ENCODE data around the gene FGL2.
A peak's percentile ranks its signal among the peaks of the same experiment; 100 is the strongest.

Gene FGL2, protein sequence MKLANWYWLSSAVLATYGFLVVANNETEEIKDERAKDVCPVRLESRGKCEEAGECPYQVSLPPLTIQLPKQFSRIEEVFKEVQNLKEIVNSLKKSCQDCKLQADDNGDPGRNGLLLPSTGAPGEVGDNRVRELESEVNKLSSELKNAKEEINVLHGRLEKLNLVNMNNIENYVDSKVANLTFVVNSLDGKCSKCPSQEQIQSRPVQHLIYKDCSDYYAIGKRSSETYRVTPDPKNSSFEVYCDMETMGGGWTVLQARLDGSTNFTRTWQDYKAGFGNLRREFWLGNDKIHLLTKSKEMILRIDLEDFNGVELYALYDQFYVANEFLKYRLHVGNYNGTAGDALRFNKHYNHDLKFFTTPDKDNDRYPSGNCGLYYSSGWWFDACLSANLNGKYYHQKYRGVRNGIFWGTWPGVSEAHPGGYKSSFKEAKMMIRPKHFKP

DNA sequence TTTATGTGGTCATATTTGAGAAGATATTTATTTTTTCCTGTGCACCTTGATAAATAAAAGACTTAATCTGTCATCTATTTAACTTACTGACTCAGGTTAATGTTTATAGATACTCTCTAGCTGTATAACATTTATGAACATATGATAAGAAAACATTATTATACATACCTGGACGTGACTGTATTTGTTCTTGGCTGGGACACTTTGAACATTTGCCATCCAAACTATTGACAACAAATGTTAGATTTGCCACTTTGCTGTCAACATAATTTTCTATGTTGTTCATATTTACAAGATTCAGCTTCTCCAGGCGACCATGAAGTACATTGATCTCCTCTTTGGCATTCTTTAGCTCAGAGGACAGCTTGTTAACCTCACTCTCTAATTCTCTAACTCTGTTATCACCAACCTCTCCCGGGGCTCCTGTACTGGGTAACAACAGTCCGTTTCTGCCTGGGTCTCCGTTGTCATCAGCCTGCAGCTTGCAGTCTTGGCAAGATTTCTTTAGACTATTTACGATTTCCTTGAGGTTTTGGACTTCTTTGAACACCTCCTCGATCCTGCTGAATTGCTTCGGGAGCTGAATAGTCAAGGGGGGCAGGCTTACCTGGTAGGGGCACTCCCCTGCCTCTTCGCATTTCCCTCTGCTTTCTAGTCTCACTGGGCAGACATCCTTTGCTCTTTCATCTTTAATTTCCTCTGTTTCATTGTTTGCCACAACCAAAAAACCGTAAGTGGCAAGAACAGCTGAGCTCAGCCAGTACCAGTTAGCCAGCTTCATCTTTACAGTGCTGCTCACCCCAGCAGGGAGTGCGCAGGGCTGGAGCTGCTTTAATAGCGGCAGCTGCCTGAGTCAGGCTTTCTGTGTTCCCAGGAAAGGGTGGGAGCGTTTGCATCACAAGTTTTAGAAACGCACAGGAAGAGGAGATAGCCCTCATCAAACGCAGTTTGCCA lies at the start of gene FGL2:
FGL2 (minus strand) TSS at position 807 of the 954 bp plus-strand sequence; CDS start at position 781, 26 bp downstream.
- Histone ChIP-seq H3K27me3 (ENCODE audit: control insufficient read depth, insufficient read depth, low read length) (no peaks in the 10 kb centered on the region), H3K36me3 (ENCODE audit: control insufficient read depth, insufficient read depth, low read length) (no peaks in the 10 kb centered on the region), H3K9me3 (ENCODE audit: control insufficient read depth, insufficient read depth, low read depth, low read length) (no peaks in the 10 kb centered on the region), H3K27ac (ENCODE audit: low read depth, low read length) (no peak within 1 kb of the TSS), H3K9ac (ENCODE audit: low read length) (no peak within 1 kb of the TSS), H3K4me1 (ENCODE audit: control insufficient read depth, insufficient read depth, low read length) (peaks cover 4% of the 10 kb centered on the region; the same call in 1 of the 2 replicates), H3K4me3 (ENCODE audit: low read depth, low read length) (peak within 1 kb of the TSS; percentile 19)

DNA sequence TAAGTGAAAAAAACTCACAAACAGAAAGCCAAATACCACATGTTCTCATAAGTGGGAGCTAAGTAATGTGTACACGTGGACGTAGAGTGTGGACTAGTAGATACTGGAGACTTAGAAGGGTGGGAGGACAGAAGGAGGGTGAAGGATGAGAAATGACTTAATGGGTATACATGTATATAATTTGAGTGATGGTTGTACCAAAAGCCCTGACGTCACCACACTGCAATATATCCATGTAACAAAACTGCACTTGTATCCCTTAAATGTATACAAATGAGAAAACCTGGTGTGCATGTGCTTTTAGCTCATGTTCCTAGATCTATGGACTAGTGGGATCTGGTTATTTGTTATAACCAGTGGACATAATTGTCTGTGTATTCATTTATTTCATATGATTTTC lies 48.5 kb upstream of the FGL2 start:
- Histone ChIP-seq H3K27ac (ENCODE audit: low read depth, low read length) (no peak overlapping the region), H3K36me3 (ENCODE audit: control insufficient read depth, insufficient read depth, low read length) (no peaks in the 10 kb centered on the region), H3K27me3 (ENCODE audit: control insufficient read depth, insufficient read depth, low read length) (no peaks in the 10 kb centered on the region), H3K9me3 (ENCODE audit: control insufficient read depth, insufficient read depth, low read depth, low read length) (no peaks in the 10 kb centered on the region), H3K4me1 (ENCODE audit: control insufficient read depth, insufficient read depth, low read length) (peaks cover 7% of the 10 kb centered on the region), H3K4me3 (ENCODE audit: low read depth, low read length) (no peak overlapping the region), H3K9ac (ENCODE audit: low read length) (no peak overlapping the region)

DNA sequence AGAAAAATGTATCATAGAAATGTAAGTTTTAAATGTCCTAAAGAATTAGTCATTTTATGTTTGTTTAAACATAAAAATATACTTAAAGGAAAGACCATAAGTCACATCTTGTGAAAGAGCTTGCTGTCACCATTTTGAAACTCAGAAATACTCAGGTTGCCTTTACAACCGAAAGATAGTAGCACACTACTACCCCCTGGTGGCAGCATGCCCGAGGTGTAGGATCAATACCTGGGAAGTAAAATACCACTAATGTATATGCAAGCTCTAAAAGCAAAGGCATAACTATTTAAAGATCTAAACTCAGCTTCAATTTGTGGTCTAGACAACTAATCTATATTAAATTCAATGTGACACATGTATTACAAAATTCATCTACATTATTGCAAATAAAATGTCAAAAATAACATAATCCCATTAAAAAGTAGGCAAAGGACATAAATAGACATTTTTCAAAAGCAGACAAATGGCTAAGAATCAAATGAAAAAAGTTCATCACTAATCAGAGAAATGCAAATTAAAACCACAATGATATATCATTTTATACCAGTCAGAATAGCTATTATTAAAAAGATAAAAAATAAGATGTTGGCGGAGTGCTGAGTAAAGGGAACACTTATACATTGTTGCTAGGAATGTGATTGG lies 47.7 kb upstream of the FGL2 start:
- no peaks in the 10 kb centered on the region for H3K9me3 ChIP-seq (ENCODE audit: control insufficient read depth, insufficient read depth, low read depth, low read length)
- no peak overlapping the region for H3K9ac ChIP-seq (ENCODE audit: low read length)
- peaks cover 15% of the 10 kb centered on the region for H3K4me1 ChIP-seq (ENCODE audit: control insufficient read depth, insufficient read depth, low read length)
- no peaks in the 10 kb centered on the region for H3K27me3 ChIP-seq (ENCODE audit: control insufficient read depth, insufficient read depth, low read length)
- no peak overlapping the region for H3K4me3 ChIP-seq (ENCODE audit: low read depth, low read length)
- no peak overlapping the region for H3K27ac ChIP-seq (ENCODE audit: low read depth, low read length)
- H3K36me3 ChIP-seq (ENCODE audit: control insufficient read depth, insufficient read depth, low read length), result no peaks in the 10 kb centered on the region

DNA sequence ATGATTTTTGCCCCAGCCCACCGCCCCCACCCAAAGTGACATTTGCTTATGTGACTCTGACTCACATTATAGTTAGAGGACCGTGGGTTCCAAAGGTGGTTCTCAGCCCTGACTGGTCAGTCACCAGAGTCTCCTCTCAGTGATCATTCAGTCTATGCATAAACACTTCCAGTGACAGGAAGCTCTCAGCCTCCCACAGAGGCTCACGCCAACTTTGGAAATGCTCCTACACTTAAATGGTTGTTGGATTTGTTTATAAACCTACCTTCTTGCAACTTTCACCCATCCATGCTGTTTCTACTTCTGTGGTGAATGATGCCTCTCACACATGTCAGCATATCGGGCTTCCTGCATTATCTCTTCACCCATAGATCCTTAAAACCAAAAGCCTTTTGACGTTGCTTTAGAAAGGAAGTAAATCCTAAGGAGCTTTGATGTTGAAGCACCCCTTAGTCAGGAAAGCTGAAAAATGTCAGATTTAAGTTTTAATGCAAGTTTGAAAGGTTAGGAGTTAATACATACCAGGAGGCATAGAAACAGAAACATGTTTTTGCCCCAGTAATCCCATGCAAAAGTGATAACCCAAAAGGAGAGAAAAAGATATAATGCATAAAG lies 46.5 kb upstream of the FGL2 start:
- H3K36me3 ChIP-seq (ENCODE audit: control insufficient read depth, insufficient read depth, low read length), result no peaks in the 10 kb centered on the region
- H3K4me3 ChIP-seq (ENCODE audit: low read depth, low read length), result no peak overlapping the region
- H3K9me3 ChIP-seq (ENCODE audit: control insufficient read depth, insufficient read depth, low read depth, low read length), result no peaks in the 10 kb centered on the region
- H3K27me3 ChIP-seq (ENCODE audit: control insufficient read depth, insufficient read depth, low read length), result no peaks in the 10 kb centered on the region
- H3K27ac ChIP-seq (ENCODE audit: low read depth, low read length), result no peak overlapping the region
- peaks cover 23% of the 10 kb centered on the region for H3K4me1 ChIP-seq (ENCODE audit: control insufficient read depth, insufficient read depth, low read length)
- no peak overlapping the region for H3K9ac ChIP-seq (ENCODE audit: low read length)

DNA sequence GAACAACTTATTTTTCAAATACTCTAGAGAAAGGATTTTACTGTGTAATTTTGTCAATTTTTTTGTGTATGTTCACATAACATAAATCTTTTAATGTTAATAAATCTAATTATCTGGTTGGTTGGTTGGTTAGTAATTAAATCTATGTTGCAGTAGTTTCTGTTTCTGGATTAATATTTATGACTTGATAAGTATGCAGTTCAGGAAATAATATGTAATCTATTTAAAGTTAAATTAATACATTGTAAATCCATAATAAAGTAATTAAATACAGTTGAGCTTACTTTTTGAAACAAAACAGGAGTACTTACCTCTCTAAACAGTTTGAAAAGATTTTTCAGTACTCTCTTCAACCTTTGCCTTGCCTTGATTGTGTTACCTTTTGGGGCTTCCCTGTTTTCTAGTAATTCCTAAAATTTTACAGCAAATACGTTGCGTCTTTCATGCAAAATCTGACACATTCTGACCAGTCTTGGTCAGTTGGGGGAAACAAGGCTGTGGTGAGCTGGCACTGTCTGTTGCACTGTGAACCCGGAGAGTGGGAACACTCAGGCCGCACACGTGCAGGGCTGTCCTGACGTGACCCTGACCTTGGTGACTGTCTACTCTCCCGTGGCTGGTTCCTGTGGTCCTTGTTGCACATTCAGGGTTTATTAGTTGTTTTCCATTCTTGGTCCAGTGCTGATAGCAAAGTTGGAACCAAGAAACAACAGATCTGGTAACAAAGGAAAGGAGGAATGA lies 45.6 kb upstream of the FGL2 start:
- no peaks in the 10 kb centered on the region for H3K27me3 ChIP-seq (ENCODE audit: control insufficient read depth, insufficient read depth, low read length)
- peaks cover 23% of the 10 kb centered on the region for H3K4me1 ChIP-seq (ENCODE audit: control insufficient read depth, insufficient read depth, low read length)
- H3K27ac ChIP-seq (ENCODE audit: low read depth, low read length), result no peak overlapping the region
- no peak overlapping the region for H3K4me3 ChIP-seq (ENCODE audit: low read depth, low read length)
- H3K36me3 ChIP-seq (ENCODE audit: control insufficient read depth, insufficient read depth, low read length), result no peaks in the 10 kb centered on the region
- no peak overlapping the region for H3K9ac ChIP-seq (ENCODE audit: low read length)
- H3K9me3 ChIP-seq (ENCODE audit: control insufficient read depth, insufficient read depth, low read depth, low read length), result no peaks in the 10 kb centered on the region

DNA sequence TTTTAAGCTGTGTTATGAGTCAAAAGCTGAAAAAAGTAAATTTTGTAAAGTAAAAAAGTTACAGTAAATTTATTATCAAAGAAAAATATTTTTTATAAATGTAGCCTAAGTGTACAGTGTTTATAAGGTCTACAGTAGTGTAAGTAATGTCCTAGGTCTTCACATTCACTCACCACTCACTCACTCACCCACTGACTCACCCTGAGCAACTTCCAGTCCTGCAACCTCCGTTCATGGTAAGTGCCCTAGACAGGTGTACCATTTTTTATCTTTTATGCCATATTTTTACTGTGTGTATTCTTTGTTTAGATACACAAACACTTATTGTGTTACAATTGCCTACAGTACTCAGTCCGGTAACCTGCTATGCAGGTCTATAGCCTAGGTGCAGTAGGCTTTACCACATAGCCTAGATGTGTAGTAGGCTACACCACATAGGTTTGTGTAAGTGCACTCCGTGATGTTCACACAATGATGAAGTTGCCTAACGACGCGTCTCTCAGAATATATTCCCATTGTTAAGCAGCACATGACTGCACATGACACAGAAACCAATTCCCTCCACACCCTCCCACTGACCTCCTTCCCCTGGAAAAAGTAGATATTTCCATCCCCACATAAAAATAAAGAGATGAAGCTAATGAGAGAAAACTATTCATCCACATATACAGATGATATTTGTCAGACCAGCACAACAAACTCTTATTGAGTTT lies 44.8 kb upstream of the FGL2 start:
- no peak overlapping the region for H3K9ac ChIP-seq (ENCODE audit: low read length)
- H3K27ac ChIP-seq (ENCODE audit: low read depth, low read length), result no peak overlapping the region

DNA sequence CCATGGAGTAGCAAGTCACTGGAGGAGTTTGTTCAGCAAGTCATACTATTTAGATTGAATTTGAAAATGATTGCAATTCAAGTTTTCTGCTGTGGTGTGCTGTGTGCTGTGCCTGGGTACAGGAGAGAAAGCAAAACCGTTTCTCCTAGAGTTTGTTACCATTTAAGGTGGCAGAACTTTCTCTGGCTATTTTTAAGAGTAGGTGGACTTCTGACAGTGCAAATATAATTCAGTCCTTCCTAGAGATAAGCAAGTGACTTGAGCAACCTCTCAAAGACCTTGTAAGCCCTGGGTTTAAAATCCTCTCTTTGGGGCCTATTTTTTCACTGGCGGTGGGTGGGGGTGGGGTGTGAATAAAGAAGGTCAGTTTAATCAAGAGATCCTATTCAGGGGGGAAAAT lies 42.9 kb upstream of the FGL2 start:
- H3K4me3 ChIP-seq (ENCODE audit: low read depth, low read length), result no peak overlapping the region
- H3K27me3 ChIP-seq (ENCODE audit: control insufficient read depth, insufficient read depth, low read length), result no peaks in the 10 kb centered on the region
- no peak overlapping the region for H3K27ac ChIP-seq (ENCODE audit: low read depth, low read length)
- H3K9ac ChIP-seq (ENCODE audit: low read length), result no peak overlapping the region
- H3K36me3 ChIP-seq (ENCODE audit: control insufficient read depth, insufficient read depth, low read length), result no peaks in the 10 kb centered on the region
- H3K4me1 ChIP-seq (ENCODE audit: control insufficient read depth, insufficient read depth, low read length), result peaks cover 23% of the 10 kb centered on the region
- no peaks in the 10 kb centered on the region for H3K9me3 ChIP-seq (ENCODE audit: control insufficient read depth, insufficient read depth, low read depth, low read length)

More for the DNA sequence above, 44.8 kb upstream of the FGL2 start:
- H3K4me1 ChIP-seq (ENCODE audit: control insufficient read depth, insufficient read depth, low read length), result peaks cover 23% of the 10 kb centered on the region
- no peaks in the 10 kb centered on the region for H3K9me3 ChIP-seq (ENCODE audit: control insufficient read depth, insufficient read depth, low read depth, low read length)
- H3K4me3 ChIP-seq (ENCODE audit: low read depth, low read length), result no peak overlapping the region
- H3K27me3 ChIP-seq (ENCODE audit: control insufficient read depth, insufficient read depth, low read length), result no peaks in the 10 kb centered on the region
- H3K36me3 ChIP-seq (ENCODE audit: control insufficient read depth, insufficient read depth, low read length), result no peaks in the 10 kb centered on the region

DNA sequence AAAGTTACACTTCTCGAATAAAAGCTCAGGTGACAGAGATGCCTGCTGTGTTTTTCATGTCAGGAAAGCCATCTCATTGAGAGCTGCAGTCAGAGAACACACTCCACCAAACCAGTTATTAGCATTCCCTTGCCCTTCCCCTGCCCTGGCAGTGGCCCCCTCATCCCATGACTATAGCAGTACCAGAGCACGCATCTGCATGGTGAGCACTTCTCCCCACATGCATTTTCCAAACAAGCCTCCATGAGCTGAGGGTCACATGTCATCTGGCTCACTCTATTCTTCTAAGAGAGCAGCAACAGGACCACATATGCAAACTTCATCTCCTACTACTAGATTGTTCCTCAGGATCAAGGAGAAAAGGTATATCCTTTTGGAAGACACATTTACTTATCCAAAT lies 42.4 kb upstream of the FGL2 start:
- Histone ChIP-seq H3K9me3 (ENCODE audit: control insufficient read depth, insufficient read depth, low read depth, low read length) (no peaks in the 10 kb centered on the region), H3K4me1 (ENCODE audit: control insufficient read depth, insufficient read depth, low read length) (peaks cover 23% of the 10 kb centered on the region), H3K27ac (ENCODE audit: low read depth, low read length) (no peak overlapping the region), H3K36me3 (ENCODE audit: control insufficient read depth, insufficient read depth, low read length) (no peaks in the 10 kb centered on the region), H3K4me3 (ENCODE audit: low read depth, low read length) (no peak overlapping the region), H3K27me3 (ENCODE audit: control insufficient read depth, insufficient read depth, low read length) (no peaks in the 10 kb centered on the region), H3K9ac (ENCODE audit: low read length) (no peak overlapping the region)

DNA sequence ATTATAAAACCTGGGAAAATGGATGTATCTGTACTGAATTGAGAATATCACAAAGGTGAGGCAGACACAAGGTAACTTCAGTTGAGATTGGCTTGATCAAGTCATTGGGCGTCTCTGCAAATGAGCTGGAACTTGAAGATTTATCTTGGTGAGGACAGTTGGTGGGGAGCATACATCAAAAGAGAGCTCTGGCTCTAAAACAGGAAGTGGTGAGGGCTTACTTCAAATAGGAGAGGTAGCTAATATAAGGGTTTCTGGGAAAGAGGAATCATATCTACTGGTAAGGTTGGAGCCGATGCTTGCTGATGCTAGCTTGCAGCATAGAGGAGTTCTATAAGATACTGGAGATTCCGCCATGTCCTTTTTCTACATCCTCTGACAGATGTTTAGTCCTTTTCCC lies 39.9 kb upstream of the FGL2 start:
- Histone ChIP-seq H3K27me3 (ENCODE audit: control insufficient read depth, insufficient read depth, low read length) (no peaks in the 10 kb centered on the region), H3K4me1 (ENCODE audit: control insufficient read depth, insufficient read depth, low read length) (peaks cover 19% of the 10 kb centered on the region), H3K9me3 (ENCODE audit: control insufficient read depth, insufficient read depth, low read depth, low read length) (no peaks in the 10 kb centered on the region), H3K27ac (ENCODE audit: low read depth, low read length) (no peak overlapping the region), H3K4me3 (ENCODE audit: low read depth, low read length) (no peak overlapping the region), H3K36me3 (ENCODE audit: control insufficient read depth, insufficient read depth, low read length) (no peaks in the 10 kb centered on the region), H3K9ac (ENCODE audit: low read length) (no peak overlapping the region)
